Smooth muscle cell (in vitro differentiated cells): ENCODE measurements around the gene BUB1. TPM values are rescaled to one million over a fixed set of nuclear protein-coding genes. Genes with fewer than 3 reads are reported as not detected.

Source experiments
- DNase-seq: peaks from one replicate; lab custom pipeline; 2025; ENCODE audit not compliant: unreplicated experiment; lab: John Stamatoyannopoulos, UW
- H2AFZ ChIP-seq: fragments of 200-600 bp; sonication (generic); 2 replicates; pipeline ENCODE4 v1.6.0; 2016; ENCODE audit warnings: antibody characterized with exemption, low read depth, mild to moderate bottlenecking
- H3F3A ChIP-seq: fragments of 200-600 bp; sonication (generic); 2 replicates; pipeline ENCODE4 v1.6.0; 2017; ENCODE audit warnings: antibody characterized with exemption, low read depth
- H3K27ac ChIP-seq: fragments of 200-600 bp; sonication (generic); 2 replicates; pipeline ENCODE4 v1.5.1; 2016; ENCODE audit warnings: low read depth, mild to moderate bottlenecking
- H3K27me3 ChIP-seq: fragments of 200-600 bp; sonication (generic); 2 replicates; pipeline ENCODE4 v1.6.1; 2016; ENCODE audit warnings: low read depth, mild to moderate bottlenecking
- H3K36me3 ChIP-seq: fragments of 200-600 bp; sonication (generic); 2 replicates; pipeline ENCODE4 v1.5.1; 2016; ENCODE audit warnings: low read depth
- H3K4me1 ChIP-seq: fragments of 200-600 bp; sonication (generic); 2 replicates; pipeline ENCODE4 v1.5.1; 2016; ENCODE audit warnings: low read depth
- H3K4me2 ChIP-seq: fragments of 200-600 bp; sonication (generic); 2 replicates; pipeline ENCODE4 v1.6.0; 2016; ENCODE audit warnings: mild to moderate bottlenecking
- H3K4me3 ChIP-seq: fragments of 200-600 bp; sonication (generic); 2 replicates; pipeline ENCODE4 v1.5.1; 2016; ENCODE audit warnings: mild to moderate bottlenecking
- H3K79me2 ChIP-seq: fragments of 200-600 bp; sonication (generic); 2 replicates; pipeline ENCODE4 v1.6.0; 2016; ENCODE audit warnings: low read depth, mild to moderate bottlenecking
- H3K9ac ChIP-seq: fragments of 200-600 bp; sonication (generic); 2 replicates; pipeline ENCODE4 v1.6.0; 2016; ENCODE audit warnings: low read depth
- H3K9me3 ChIP-seq: fragments of 200-600 bp; sonication (generic); replicated peaks from 2 replicates; pipeline ENCODE4 v1.5.1; 2016; ENCODE audit warnings: low read depth
- H4K20me1 ChIP-seq: fragments of 200-600 bp; sonication (generic); 2 replicates; pipeline ENCODE4 v1.6.0; 2016; ENCODE audit warnings: low read depth
- CTCF ChIP-seq: fragments of 200-600 bp; sonication (generic); IDR thresholded peaks from 2 replicates; pipeline ENCODE4 v1.5.1; 2017; ENCODE audit warnings: borderline replicate concordance, mild to moderate bottlenecking, antibody characterized with exemption; ENCODE audit not compliant: insufficient read depth, poor library complexity, severe bottlenecking
- WGBS: methylation state at CpG from one replicate; pipeline ENCODE4 v1.1.7; 2016; ENCODE audit warnings: low lambda C conversion rate; 5-methylcytosine and 5-hydroxymethylcytosine counted together
- polyA plus RNA-seq: library from polyadenylated mRNA; unstranded; fragments of >200 nt; fragmentation: Nextera tagmentation; extraction: Ambion mirVana; gene quantifications from 2 replicates; pipeline ENCODE4 v1.2.1, GENCODE V29; 2016
- total RNA-seq: library from RNA; depleted of rRNA; stranded (reverse); fragments of >200 nt; gene quantifications from 2 replicates; pipeline ENCODE4 v1.2.3, GENCODE V29; 2014

Gene BUB1
- total and polyA plus RNA-seq, 2 experiments from 2014 or later = 8.6 to 18.6 TPM

- no peak overlapping the region for H3K4me2 ChIP-seq
- 77% methylated on average over 4 of the region's 4 CpGs for WGBS
- no peak overlapping the region for H3K4me3 ChIP-seq
- no peak overlapping the region for H2AFZ ChIP-seq
- H3K36me3 ChIP-seq = no peaks in the 10 kb centered on the region
- H4K20me1 ChIP-seq = no peaks in the 10 kb centered on the region
- H3K27ac ChIP-seq = no peak overlapping the region
- no peaks in the 10 kb centered on the region for H3K27me3 ChIP-seq
- H3K79me2 ChIP-seq = no peaks in the 10 kb centered on the region
- H3K9ac ChIP-seq = no peak overlapping the region
- no peak for DNase-seq
- no peaks in the 10 kb centered on the region for H3K9me3 ChIP-seq
- H3K4me1 ChIP-seq = no peaks in the 10 kb centered on the region
- H3F3A ChIP-seq = no peaks in the 10 kb centered on the region
- no peak for TF ChIP-seq CTCF
These were observed 39.9 kb upstream of the BUB1 start for GRCh38 chr2:110717734-110718133.

GRCh38 chr2:110716959-110717645 is 39.2 kb upstream of the BUB1 start:
- Histone ChIP-seq H4K20me1 (no peaks in the 10 kb centered on the region), H3K9ac (no peak overlapping the region), H3K4me2 (no peak overlapping the region), H3F3A (no peaks in the 10 kb centered on the region), H3K4me3 (no peak overlapping the region), H3K36me3 (no peaks in the 10 kb centered on the region), H2AFZ (no peak overlapping the region), H3K79me2 (no peaks in the 10 kb centered on the region), H3K27ac (no peak overlapping the region), H3K9me3 (no peaks in the 10 kb centered on the region), H3K27me3 (no peaks in the 10 kb centered on the region), H3K4me1 (no peaks in the 10 kb centered on the region)
- no peak for DNase-seq
- WGBS = 87% methylated on average over 3 of the region's 3 CpGs
- no peak for TF ChIP-seq CTCF

GRCh38 chr2:110714452-110715224 is 36.8 kb upstream of the BUB1 start:
- Histone ChIP-seq H3K4me1 (no peaks in the 10 kb centered on the region), H3K79me2 (no peaks in the 10 kb centered on the region), H4K20me1 (no peaks in the 10 kb centered on the region), H2AFZ (no peak overlapping the region), H3K9ac (no peak overlapping the region), H3K9me3 (no peaks in the 10 kb centered on the region), H3K36me3 (no peaks in the 10 kb centered on the region), H3K4me2 (no peak overlapping the region), H3F3A (no peaks in the 10 kb centered on the region), H3K4me3 (no peak overlapping the region), H3K27ac (no peak overlapping the region), H3K27me3 (no peaks in the 10 kb centered on the region)
- TF ChIP-seq CTCF = no peak
- whole genome bisulfite sequencing = 84% methylated on average over 6 of the region's 6 CpGs
- no peak for DNase-seq
